NCI-H524 treated with DMSO at 0.1 percent for 48 hours (cell line): ENCODE measurements around the gene FAM120B.

Source experiments
- DNase-seq: peaks from one replicate; lab custom pipeline; 2025; lab: John Stamatoyannopoulos, UW

Gene FAM120B

DNA sequence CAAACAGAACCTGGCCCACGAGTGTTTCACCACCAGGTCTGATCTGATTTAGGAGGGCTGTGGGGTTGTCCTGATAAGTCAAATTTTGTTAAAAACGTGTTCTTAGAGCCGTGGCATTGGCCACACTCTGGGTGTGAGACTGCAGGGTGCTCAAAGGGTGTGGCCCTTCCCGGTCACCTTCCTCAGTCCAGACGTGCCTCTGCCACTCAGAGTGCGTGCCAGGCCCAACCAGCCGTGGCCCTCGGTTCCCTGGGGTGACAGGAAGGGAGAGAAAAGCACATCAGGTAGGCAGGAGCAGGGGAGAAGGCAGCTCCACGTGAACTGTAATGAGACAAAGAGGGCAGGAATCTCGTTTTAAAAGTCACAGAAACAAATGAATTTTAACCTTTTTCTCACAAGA, 115.4 kb downstream of the FAM120B start:
- no peak for DNase-seq

- DNase-seq: no peak
Measured at GRCh38 chr6:170423030-170423429, 116.5 kb downstream of the FAM120B start.

- DNase-seq: no peak
Measured at GRCh38 chr6:170423814-170424603, 117.5 kb downstream of the FAM120B start.

GRCh38 chr6:170424604-170425126, 118.1 kb downstream of the FAM120B start:
- no peak for DNase-seq

- no peak for DNase-seq
Measured at GRCh38 chr6:170429450-170429849, 122.9 kb downstream of the FAM120B start.

DNA sequence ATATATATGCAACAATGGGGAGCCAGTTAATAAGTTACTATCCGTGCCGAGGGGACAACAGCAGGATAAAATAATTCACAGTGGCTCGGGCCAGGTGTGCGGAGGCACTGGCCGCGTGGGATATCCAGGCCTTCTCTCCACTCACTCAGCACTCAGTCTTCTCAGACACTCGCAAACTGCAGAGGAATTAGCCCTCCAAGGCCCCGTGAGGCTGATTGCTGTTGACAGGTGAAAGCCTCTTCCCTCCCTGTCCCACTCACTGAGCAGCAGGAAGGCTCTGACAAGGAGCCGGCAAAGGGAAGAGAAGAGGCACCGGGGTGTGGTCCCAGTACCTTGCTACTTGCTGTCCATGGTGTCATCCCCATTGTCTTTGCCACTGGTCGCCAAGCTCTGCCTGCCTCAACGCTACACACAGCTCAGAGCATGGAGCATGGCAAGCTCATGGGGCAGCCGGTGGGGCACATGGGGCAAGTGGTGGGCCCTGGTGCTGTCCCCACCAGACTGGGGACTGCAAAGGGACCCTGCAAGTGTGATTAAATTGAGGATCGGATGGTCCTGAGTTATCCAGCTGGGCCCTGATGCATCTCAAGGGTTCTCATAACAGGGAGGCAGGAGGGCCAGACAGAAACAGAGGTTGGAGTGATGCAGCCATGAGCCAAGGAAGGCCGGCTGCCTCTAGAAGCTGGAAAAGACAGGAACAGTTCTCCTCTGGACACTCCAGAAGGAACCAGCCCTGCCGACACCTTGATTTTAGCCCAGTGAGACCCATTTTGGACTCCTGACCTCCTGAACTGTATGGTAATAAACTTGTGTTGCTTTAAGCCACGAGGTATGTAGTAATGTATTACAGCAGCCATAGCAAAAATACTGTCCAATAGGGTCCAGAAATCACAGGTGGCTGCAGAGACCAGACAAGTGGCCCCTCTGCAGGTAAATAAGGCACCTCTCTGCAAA, 126.9 kb downstream of the FAM120B start:
- DNase-seq: no peak

DNA sequence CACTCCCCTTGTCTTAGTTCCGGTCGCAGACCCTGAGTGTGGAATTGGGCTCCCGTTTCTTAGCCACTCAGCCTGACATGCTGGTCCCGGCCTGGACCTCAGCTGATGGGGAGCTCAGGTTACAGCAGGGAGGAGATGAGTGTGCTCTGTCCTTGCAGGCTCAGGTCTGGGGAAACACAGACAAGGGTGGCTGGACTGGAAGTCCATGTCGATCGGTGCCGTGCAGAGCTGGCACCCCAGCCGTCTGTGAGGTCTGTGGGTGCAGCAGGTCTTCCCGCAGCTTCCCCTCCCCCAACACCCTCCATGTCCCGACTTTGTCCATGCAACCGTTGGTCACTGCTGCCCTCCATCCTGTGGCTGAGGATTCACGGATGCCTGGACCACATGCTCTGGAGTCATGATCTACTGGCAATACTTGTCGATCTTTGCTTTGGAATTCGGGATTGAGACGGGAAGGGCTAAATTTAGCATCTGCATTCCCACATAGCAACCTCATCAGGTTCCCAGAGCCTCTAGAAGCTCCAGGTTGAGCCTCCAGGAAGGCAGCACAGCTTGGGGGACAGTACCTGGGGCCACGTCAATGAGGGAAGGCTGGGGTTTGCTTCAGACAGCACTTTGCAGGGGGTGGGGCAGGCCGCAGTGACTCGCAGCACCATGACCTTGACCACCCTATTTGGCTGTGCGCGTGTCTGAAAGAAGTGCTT, 127.7 kb downstream of the FAM120B start:
- DNase-seq: no peak

- no peak for DNase-seq
Measured at GRCh38 chr6:170434821-170435155, 128.2 kb downstream of the FAM120B start.

DNA sequence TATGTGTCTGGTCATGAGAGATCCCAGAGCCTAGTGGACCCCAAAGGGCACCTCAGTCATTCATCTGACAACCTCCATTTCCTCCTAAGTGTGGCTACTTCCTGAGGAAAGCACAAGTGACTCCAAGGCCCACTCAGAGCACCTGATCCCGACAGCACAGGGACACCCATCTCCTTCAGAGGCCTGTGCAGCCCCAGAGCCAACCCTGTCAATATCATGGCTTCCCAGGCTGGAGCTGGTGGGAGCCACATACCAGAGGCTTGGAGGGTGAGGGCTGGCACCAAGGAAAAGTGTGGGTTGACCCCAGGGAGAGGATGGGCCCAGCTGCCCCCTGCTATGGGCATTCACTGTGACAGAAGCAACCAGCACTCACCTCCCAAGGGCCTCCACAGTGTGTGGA, 129.2 kb downstream of the FAM120B start:
- DNase-seq: no peak

- DNase-seq: no peak
Measured at GRCh38 chr6:170436209-170436809, 129.8 kb downstream of the FAM120B start.

- no peak for DNase-seq
Measured at GRCh38 chr6:170437719-170438401, 131.3 kb downstream of the FAM120B start.

DNA sequence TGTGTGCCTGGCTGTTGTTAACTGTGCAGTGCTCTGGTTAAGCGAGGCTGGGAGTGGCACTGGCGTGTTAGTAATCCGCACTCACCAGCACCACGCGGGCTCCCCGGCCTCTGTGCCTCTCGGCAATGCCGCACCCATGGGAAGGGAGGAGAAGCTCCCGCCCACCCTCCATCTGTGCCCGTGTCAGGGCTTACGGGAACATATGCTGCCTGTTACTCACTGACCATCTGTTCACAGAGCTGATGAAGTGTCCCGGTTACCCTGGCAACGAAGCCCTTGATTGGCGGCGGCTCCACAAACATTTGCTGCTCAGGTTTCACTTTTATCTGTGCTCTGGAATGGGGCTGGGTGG, 131.8 kb downstream of the FAM120B start:
- DNase-seq: peak; percentile 99

- no peak for DNase-seq
Measured at GRCh38 chr6:170438861-170439260, 132.3 kb downstream of the FAM120B start.

- DNase-seq: no peak
Measured at GRCh38 chr6:170439366-170440361, 133.1 kb downstream of the FAM120B start.

DNA sequence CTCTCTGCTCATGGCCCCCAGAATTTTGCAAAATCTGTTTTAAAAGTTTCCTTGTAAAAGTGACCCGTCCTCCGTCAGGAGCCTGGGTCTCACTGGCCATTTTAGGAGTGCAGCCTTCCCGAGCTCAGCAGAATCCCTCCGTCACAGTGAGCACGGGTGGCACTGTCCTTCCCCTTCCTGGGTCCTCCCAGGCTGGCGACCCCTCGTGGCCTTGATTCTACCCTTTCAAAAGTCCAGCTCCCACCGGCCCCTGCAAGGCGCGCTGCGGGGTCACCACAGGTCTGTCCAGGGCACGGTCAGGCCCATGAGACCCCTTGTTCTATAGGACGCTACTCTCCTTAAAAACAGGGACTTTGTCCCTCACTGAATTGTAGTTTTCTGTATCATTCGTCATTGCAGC, 133.9 kb downstream of the FAM120B start:
- no peak for DNase-seq

DNA sequence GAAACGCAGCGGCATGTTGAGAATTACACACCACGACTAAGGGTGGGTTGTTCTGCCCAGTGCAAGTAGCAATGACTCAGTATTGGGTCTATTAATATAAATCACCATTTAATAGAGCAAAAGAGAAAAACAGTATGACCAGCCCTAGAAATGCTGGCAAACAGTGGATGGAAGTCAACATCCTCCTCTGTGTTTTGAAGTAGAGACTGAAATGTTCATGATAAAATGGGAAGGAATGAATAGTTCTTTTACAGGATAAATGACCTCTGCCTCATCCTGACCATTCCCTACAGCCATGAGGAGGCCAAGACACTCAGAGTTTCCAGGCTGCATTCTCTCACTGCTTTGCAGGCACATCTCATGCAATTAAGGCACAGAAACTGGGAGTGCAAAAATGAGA, 134.8 kb downstream of the FAM120B start:
- no peak for DNase-seq

DNA sequence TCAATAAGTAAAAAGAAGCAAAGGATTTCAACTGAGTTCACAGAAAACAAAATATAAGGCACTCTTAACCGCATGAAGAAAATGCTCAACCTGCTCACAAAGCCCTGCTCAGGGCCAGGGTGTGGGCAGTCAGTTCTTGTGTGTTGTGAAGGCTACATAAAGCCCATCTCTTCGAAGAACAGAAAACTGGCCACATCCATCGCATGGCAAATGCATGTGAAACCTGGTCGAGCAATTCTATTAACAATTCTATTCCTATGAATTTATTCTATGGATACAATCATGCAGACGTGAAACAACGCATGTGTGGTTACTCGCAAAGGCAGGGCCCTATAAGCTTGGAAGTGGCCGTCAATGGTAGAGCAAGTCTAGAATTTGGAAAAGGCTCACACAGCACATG, 136.0 kb downstream of the FAM120B start:
- DNase-seq: no peak

- DNase-seq: no peak
Measured at GRCh38 chr6:170443151-170443662, 136.6 kb downstream of the FAM120B start.

DNA sequence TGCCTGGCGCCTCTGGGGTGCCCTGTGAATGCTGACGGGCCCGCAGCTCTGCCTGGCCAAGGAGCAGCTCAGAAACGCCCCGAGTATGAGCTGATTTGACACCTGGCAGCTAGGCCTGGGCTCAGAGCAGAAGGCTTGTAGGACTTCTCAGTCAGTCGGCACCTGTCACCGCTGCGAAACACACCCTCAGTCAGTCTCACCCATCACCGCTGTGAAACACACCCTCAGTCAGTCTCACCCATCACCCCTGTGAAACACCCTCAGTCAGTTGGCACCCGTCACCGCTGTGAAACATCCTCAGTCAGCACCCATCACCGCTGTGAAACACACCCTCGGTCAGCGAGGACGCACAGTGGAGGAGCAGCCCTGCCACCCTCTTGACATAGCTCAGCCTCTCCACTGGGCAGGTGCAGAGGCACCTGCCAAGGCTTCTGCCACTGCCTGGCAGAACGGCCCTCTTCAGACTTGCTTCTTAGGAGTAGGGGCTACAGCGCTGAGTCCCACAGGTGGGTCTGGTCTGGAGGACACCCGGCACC, 137.6 kb downstream of the FAM120B start:
- no peak for DNase-seq

GRCh38 chr6:170444811-170445211, 138.3 kb downstream of the FAM120B start:
- no peak for DNase-seq
